GM19023 (cell line): ENCODE data around the gene RBBP7.
"Not testable (repeated sequence)": the region's sequence is repeated elsewhere in the genome, so short reads cannot be mapped to it uniquely, and the experiment has no call there.

Experiments
- ATAC-seq: cut with Tn5 transposase; IDR thresholded peaks from one replicate; pipeline ENCODE4 v1.9.1; 2021; ENCODE audit warnings: mild to moderate bottlenecking, moderate library complexity; ENCODE audit not compliant: unreplicated experiment

Gene RBBP7

DNA sequence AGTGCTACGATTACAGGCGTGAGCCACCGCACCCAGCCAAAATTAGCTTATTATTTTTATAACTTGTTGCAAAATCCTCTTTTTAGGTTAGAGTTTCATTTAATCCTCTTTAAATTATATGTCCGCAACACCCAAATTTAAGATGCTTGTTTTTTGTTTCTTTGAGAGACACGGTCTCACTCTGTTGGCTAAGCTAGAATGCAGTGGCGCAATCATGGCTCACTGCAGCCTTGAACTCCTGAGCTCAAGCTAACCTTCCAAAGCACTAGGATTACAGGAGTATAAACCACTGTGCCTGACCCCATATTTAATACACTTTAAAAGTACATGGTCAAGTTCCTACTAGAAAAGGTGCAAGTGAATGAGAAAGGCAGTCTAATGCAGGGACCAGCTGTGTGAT is 2.2 kb downstream of the RBBP7 start:
- ATAC-seq: no peak

DNA sequence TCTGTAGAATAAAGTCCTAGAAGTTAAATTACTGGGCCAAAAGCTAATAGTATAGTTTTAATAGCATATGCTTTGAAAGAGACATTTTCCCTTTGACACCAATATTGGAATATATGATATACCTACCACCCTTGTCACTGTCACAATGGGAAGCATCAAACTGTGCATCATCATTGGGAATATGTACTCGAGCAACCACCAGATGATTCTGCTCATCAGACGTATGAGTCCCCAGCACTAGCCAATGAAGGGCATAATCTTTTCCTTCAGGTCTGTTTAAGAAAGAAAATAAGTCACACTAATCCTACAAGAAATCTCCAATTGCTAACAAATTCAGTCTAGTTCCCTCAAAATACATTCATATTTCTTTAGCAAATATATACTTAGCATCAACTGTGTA is 7.3 kb downstream of the RBBP7 start:
- no peak for ATAC-seq

DNA sequence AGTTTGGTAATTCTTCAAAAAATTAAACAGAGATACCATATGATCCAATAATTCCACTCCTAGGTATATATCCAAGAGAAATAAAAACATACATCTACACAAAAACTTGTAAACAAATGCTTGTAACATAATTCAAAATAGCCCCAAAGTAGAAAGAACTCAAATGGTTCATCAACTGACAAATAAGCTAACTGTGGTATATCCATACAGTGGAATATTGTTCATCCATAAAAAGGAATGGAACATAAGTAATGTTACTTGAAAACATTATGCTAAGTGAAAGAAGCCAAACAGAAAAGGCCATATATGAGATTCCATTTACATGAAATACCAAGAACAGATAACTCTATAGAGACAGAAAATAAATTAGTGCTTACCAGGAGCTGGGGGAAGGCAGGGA is 13.4 kb downstream of the RBBP7 start:
- no peak for ATAC-seq

DNA sequence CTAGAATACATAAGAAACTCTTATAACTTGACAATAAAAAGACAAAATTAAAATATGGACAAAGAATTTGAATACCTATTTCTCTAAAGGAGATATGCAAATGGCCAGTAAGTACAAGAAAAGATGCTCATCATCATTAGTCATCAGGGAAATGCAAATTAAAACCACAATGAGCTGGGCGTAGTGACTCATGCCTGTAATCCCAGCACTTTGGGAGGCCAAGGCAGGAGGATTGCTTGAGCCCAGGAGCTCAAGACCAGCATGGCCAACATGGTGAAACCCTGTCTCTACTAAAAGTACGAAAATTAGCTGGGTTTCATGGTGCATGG is 14.1 kb downstream of the RBBP7 start:
- not testable (repeated sequence) for ATAC-seq

DNA sequence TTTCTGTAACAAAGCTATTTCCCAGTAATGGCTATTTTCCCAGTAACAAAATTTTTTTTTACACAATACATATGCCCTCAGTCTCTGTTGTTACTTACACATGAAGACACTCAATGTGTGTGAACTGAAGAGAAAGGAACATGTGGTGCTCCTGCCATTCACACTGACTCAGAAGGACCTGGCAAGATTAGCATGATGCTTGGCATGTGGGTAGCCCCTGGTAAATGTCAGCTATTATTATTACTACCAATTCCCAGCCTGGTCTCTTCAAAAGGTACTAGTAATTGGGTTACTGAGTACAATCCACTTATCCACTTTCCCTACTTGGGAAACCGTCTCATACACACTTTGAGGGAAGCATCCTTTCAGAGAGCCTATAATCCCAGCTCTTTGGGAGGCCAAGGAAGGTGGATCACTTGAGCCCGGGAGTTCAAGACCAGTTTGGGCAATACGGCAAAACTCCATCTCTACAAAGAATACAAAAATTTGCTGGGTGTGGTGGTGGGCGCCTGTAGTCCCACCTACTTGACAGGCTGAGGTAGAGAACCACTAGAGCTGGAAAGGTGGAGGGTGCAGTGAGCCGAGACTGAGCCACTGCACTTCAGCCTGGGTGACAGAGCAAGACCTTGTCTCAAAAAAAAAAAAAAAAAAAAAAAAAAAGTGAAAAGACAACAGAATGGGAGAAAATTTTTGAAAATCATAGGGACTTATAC is 14.6 kb downstream of the RBBP7 start:
- ATAC-seq: no peak

DNA sequence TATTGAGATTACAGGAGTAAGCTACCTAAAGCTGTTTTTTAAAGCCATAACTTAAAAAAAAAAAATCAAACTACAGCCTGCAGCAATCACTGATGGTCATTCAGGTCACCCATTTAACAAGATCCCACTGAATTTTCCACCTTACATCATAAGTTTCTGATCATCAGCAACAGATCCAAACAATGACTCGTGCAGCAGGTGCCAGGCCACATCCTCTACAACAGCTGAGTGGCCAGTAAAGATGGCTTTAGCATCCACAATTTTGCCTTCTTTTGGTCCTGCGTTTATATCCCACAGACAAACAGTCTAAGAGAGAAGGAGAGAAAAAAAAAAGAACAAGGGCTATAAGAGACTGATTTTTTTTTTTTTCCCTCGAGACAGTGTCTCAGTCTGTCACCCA is 16.6 kb downstream of the RBBP7 start:
- ATAC-seq: no peak

DNA sequence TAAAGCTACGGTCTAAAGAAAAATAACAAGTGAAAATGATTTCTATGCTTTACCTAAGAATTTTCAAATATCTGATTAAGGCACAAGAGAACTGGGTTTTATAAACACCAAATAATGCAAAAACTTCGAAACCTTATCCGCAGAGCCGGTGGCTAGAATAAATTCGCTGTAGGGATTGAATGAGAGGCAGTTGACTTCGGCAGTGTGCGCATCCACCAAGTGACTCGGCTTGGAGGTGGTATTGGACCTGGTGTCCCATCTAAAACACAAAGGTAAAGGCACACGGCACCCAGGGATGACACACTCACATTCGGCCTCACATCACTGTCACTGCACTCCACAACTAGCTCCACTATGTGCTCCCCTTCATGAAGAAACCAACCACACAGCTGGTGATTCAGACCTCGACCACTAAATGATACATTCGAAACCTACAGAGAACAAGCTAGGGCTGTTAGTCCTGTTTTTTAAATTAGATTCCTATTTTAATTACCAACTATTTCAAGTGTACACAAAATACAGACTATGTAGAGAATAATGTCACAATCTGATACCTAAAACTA is 17.5 kb downstream of the RBBP7 start:
- no peak for ATAC-seq

DNA sequence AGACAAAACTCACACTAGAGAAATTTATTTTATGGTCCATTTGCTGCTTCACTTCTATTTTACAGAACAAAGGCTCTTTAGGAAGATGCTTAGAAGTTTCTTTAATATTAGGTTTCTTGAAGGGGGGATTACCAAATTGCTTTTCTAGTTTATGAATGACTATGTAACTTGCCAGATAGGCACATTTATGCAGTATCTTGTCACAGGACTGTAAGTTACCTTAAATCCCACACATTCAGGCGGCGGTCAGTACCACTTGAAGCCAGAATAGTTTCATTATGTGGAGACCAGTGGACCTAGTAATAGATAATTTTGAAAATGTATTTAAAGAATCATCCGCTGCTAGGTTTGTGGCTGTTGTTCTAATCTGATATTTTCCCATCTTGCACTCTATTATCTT is 18.3 kb downstream of the RBBP7 start:
- no peak for ATAC-seq

DNA sequence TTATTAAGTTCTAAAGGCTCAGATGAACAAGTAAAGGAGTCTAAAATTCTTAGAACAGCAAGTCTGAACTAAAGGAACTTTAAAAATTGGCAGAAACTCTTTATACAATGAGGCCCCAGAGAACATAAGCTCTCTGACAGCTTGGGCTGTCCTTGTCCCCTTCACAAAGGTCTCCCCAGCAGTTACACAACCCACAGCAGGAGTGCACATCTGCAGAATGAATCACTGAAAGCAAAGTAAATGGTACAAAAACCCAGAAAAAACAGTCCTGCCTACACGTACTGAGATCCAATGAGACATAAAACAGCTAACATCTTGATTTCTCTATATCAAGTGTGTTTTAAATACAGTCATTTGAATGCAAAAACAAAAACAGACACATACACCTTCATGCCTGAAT is 18.7 kb downstream of the RBBP7 start:
- ATAC-seq: no peak

DNA sequence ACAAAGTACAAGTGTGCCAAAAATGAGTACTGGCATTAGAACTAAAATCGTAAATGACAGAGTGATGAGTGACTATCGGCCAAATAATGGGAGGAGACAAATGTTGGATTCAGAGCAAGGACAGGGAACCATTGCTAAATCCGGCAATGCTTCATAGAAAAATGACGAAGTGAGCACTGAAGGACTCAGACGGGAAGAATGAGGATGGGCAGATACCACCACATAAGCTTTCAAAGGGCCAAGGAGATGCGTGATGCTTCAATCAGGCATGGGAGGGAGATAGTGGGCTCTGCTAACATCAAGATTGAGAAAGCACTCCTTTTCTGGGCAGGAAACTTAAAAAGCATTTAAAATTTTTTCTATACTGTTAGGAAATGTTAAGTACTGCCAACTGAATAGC is 21.6 kb downstream of the RBBP7 start:
- ATAC-seq: no peak

DNA sequence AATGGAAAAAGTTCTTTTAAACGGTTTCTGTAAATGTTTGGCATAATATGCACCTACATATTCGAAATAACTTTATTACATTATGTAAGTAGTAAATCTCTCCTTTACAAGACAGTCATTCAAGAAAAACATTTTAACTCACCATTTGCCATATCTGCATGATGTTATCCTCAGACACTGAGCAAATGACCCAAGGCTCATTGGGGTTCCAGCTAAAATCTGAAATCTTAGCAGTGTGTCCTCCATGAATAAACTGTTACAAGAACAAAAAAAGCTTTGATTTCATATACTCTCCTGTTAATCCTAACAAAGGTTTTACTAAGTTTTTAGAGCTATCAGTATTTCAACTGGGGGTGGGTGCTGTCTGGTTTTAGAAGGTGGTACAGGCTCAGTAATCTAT is 24.5 kb downstream of the RBBP7 start:
- no peak for ATAC-seq

DNA sequence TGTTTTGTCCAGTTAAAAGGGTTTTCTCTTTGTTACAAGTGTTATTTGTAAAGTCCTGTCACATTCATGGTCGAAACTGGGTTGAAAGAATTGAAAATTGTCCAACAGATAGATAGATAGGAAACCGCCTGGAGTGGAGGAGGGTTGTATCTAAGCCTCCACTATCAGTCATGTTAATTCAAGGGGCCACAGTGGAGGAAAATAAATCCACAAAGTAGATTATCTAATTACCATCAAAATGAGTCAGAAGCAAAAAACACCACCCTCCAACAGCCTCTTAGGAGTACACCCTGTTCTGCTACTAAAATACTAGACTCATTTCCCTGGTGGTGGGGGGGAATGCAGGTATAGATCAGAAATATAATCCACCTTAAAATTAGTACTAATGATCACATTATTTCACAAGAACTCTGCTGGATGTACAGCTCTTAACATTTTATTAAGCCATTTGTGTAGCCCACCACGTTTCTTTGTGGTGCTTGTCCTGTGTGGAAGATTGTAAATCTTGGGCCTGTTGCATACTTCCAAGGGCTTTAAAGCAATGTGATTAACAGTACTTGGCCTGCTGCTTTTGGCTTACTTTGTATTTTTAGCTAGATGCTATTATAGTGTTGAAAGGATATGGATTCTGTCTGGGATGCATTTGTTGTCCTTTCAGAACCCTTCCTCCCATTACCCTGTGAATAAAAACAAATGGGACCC is 26.8 kb downstream of the RBBP7 start:
- ATAC-seq: no peak

DNA sequence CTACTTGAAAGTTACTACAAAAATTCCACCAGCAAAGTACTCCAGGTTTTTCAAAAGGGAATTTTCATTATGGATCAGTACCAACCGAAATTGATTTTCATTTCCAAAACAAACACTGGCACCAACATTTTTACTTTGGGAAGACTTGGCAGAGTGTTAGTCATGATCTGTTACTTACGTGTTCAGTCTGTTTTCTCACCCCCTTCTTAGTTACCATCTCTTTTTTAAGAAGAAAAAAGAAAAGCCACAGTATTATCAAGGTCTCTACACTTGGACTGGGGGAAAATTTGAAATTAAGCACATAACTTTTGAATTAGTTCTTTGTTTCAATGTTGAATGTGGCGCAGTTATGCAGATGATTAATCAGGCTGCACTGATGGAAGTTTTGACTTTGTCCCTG is 27.5 kb downstream of the RBBP7 start:
- ATAC-seq: no peak

DNA sequence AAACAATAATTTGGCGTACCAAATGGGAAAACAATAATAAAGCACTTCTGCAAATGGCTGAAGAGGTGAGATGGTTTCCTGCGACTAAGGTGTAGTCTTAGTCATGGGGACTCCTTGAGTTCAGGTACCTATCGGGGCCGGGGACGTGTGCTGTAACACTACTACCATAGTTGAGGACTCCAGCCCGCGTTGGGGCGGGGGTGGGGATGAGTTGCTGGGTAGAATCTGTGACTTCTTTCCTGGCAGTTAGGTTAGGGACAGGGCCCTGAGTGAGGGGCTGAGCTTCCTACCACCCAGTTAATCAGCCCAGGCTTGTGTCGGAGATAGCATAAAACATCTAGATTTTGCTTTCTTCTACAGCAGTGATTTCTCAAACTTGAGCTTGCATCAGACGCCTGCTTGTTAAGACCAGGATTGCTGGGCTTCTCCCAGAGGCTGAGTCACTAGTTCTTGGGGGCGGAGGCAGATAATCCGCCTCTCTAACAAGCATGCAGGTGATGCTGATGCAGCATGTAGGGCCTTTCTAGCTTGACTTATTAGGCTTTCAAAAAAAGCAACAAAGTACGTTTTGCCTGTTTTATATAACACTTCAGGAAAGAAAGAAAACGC is 30.2 kb downstream of the RBBP7 start:
- no peak for ATAC-seq

DNA sequence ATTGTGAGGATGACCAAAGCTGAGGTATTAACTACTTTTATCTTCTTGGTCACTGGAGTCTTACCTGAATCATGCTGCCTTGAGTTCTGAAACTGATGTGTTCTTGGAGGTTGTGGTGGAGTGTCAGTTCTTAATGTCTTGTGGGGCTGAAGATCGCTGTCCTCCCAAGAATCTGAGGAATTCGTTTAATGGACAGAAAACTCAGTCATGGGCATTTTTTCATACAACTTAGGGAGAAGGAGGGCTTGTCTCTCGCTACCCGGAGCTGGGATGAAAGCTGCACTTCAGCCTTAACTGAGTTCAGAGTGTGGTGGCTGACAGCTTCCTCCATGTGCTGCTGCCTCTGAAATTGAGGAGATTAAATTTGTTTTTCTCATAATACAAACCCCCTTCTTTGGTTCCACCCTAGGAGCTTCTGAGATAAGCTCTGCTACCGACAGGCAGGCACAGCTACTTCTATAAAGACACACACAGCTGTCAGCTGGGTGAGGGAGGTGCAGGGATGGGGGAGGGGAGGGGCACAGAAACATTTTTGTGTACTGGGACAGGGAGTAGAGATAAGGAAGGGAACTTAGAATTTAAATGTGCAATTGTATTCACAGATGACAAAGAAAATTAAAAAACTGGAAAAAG is 30.8 kb downstream of the RBBP7 start:
- no peak for ATAC-seq

DNA sequence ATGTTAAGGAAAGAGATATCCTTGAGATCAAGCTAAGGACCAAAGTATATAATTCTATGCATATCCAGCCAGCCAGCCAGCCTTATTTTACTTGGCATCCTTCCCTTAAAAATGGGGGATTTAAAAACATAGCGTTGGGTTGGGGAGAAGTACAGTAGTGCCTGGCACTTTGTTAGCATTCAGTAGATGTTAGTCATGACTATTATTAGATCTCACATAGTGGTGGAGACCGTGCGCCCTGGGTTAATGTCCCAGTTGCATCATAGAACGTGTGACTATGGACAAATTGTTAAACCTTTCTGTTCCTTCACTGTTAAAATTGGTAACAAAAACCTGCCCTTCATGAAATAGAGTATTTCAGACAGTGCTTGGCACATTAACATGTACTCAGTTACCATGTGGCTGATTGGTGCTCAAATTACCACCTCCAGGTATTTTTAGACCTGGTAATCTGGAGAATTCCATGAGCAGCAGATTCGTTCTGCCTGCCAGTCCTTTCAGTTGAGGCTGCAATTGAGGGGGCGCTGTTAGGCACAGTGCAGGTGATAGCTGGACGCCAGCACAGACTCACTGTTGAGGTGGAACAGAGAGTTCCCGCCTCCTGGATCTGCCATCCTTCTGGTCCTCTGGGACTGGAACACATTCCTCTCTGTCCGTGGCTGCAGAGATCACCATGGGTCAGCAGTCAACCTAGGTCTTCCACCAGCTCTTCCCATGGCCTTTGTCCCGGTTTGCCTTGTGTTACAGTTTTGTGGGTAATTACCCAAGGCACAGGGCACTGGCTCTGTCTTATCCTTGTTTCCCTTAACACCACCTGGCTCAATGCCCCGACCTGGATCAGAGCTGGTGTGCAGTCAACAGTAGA is 31.7 kb downstream of the RBBP7 start:
- no peak for ATAC-seq

DNA sequence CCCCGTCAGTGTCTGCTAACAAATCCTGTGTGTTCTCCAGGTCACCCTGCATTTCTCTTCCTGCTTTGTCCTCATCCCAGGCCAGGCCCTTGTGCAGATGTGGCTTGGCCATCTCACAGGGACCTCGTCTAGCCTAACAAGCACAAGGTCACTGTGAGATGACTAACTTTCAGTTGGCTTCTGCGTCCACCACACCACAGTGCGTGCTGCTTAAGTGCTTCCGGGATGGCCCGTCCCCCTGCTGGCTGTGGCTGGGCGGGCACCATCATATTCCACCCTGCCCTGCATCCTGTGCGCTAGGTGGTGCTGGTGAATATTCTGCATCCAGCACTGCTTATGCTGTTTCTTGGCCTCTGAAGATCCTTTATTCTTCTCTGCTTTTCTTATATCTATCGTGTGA is 33.8 kb downstream of the RBBP7 start:
- ATAC-seq: no peak

DNA sequence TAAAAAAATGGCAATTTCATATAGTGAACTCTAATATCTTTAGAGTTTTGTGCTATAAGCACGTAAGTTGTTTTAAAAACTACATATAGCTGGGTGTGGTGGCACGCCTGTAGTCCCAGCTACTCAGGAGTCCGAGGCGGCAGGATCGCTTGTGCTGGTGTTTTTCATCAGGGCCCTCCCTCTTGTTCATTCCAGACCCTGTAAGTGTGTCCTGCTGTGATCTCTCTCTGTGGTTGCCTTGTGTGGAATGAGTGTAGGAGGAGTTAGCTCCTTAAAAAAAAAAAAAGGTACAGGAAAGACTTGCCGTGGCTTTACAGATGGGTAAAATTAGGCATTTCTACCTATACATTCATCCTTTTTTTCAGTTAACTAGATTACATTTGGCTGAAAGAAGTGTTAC is 35.4 kb downstream of the RBBP7 start:
- no peak for ATAC-seq

DNA sequence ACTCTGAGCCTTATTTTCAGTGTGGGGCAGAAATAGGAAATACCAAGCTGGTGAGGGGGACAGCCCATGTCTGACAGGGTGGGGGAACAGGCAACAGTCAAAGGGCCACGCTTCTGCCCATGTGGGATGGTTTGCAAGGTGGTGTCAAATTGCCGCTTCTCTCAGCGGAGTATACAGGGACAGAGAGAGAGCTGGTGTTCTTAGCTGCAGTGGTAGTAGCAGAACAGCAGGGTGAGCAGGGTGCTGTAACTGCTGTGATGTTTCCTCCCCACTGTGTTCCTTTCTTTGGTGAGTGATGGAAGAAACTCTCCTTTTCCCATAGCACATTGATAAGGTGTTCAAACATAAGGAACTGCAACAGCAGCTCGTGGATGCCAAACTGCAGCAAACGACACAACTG is 37.9 kb downstream of the RBBP7 start:
- ATAC-seq: no peak

DNA sequence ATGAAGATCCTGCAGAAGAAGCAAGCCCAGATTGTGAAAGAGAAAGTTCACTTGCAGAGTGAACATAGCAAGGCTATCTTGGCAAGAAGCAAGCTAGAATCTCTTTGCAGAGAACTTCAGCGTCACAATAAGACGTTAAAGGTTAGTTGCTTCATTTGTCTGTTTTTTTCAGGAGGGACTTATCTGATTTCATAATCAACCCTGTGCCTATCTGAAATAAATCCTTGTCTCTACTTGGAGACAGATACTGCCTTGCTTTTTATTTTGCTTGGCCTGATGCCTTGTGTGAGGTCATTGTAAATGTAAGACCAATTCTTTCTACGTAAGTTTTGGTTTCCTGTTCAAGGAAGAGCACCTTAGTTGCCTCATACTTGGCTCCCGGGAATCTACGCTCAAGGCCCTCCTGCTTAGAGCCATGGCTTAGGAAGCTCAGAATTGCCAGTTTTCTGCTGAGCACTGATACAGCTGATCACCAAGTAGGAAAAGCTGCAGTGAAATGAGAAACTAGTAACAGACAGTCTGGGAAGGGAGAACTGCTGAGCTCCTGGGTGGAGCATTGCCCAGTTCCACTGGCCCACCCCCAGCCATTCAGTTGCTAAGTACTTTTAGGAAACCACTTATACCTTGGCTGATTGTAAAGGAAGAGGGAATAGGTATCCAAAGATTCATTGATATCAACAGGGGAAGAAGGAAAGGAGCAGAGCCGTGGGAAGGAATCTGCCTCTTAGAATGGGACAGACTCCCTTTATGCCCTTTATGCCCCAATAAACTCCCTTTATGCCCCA is 41.8 kb downstream of the RBBP7 start:
- ATAC-seq: no peak
